Fibroblast of villous mesenchyme (primary cell): ENCODE data around the gene SLC17A2. TPM values are rescaled to one million over a fixed set of nuclear protein-coding genes. Genes with fewer than 3 reads are reported as not detected.
"Not testable (repeated sequence)": the region's sequence is repeated elsewhere in the genome, so short reads cannot be mapped to it uniquely, and the experiment has no call there.

Source experiments
- DNase-seq: peaks from one replicate; pipeline ENCODE4 v3.0.0-alpha.2; 2010; ENCODE audit warnings: low read depth
- H3K4me3 ChIP-seq: 2 replicates; pipeline ENCODE4 v1.5.1; 2011; ENCODE audit warnings: low read depth, mild to moderate bottlenecking, low read length
- CTCF ChIP-seq: IDR thresholded peaks from 2 replicates; pipeline ENCODE4 v1.5.1; 2012; ENCODE audit warnings: low read depth, mild to moderate bottlenecking, low read length; ENCODE audit not compliant: insufficient read depth
- total RNA-seq: library from RNA; depleted of rRNA; stranded (reverse); fragments of >200 nt; gene quantifications from 2 replicates; pipeline ENCODE4 v1.2.3, GENCODE V29; 2012

SLC17A2 gene
- total RNA-seq, 1 donor, result not detected

- no peak overlapping the region for H3K4me3 ChIP-seq
- peak; percentile 61 for TF ChIP-seq CTCF
- DNase-seq, result peak; percentile 56
These were observed 12.2 kb upstream of the SLC17A2 start for GRCh38 chr6:25942561-25943147.

GRCh38 chr6:25939593-25939992, 9.1 kb upstream of the SLC17A2 start:
- DNase-seq, result no peak
- no peak overlapping the region for H3K4me3 ChIP-seq
- TF ChIP-seq CTCF, result no peak

- H3K4me3 ChIP-seq, result no peak overlapping the region
- TF ChIP-seq CTCF, result no peak
- no peak for DNase-seq
These were observed 5.5 kb upstream of the SLC17A2 start for GRCh38 chr6:25935953-25936352.

- DNase-seq, result no peak
- no peak overlapping the region for H3K4me3 ChIP-seq
- no peak for TF ChIP-seq CTCF
These were observed 4.3 kb upstream of the SLC17A2 start for GRCh38 chr6:25934735-25935313.

- no peak for TF ChIP-seq CTCF
- DNase-seq, result no peak
- no peak overlapping the region for H3K4me3 ChIP-seq
These were observed 3.7 kb upstream of the SLC17A2 start for GRCh38 chr6:25934156-25934555.

GRCh38 chr6:25931411-25931709, 869 bp upstream of the SLC17A2 start:
- no peak overlapping the region for H3K4me3 ChIP-seq
- DNase-seq, result no peak
- no peak for TF ChIP-seq CTCF

GRCh38 chr6:25929785-25930184, 706 bp downstream of the SLC17A2 start:
- not testable (repeated sequence) for DNase-seq, H3K4me3 ChIP-seq
